Sigmoid colon (tissue), 7 donors: ENCODE measurements around the gene OLFM2. TPM values are rescaled to one million over a fixed set of nuclear protein-coding genes. Genes with fewer than 3 reads are reported as not detected.

Source experiments
- DNase-seq: peaks from one replicate; pipeline ENCODE4 v3.0.0-alpha.2; 2019
- H3K27ac ChIP-seq, 4 donors: fragments of 200-600 bp; sonication (generic); one replicate each; pipeline ENCODE4 v1.5.1; 2016 to 2019; ENCODE audit warnings: mild to moderate bottlenecking in 1 of 4
- H3K27me3 ChIP-seq, 3 donors: fragments of 200-600 bp; sonication (generic); one replicate each; pipeline ENCODE4 v1.5.1; 2019; ENCODE audit warnings: mild to moderate bottlenecking in 1 of 3
- H3K36me3 ChIP-seq, 4 donors: fragments of 200-600 bp; sonication (generic); one replicate each; pipeline ENCODE4 v1.5.1; 2016 to 2019
- H3K4me1 ChIP-seq, 4 donors: fragments of 200-600 bp; sonication (generic); one replicate each; pipeline ENCODE4 v1.5.1; 2017 to 2019
- H3K4me3 ChIP-seq, 4 donors: fragments of 200-600 bp; sonication (generic); one replicate each; pipeline ENCODE4 v1.5.1; 2017 to 2019; ENCODE audit warnings: mild to moderate bottlenecking in 2 of 4, moderate library complexity in 1 of 4
- H3K9me3 ChIP-seq, 4 donors: fragments of 200-600 bp in 3 of 4; sonication (generic) in 3 of 4; one replicate each; pipeline versions ENCODE4 v1.5.1 to v1.6.1; 2013 to 2019
- EP300 ChIP-seq, 4 donors: sonication (generic); formaldehyde crosslinking; IDR thresholded peaks; one replicate each; pipeline ENCODE4 v1.6.1; 2017; ENCODE audit warnings: antibody characterized with exemption in 4 of 4
- POLR2A ChIP-seq, 2 donors: fragments of 450-650 bp; IDR thresholded peaks; one replicate each; pipeline ENCODE4 v1.6.1; 2016; ENCODE audit warnings: antibody characterized with exemption in 2 of 2, mild to moderate bottlenecking in 2 of 2, moderate library complexity in 2 of 2
- POLR2AphosphoS5 ChIP-seq, 4 donors: sonication (generic); formaldehyde crosslinking; IDR thresholded peaks; one replicate each; pipeline ENCODE4 v1.6.1; 2017; ENCODE audit warnings: antibody characterized with exemption in 4 of 4
- WGBS, 2 donors: extraction: QIAGEN DNeasy Blood & Tissue Kit; methylation state at CpG; one replicate each; pipeline ENCODE4 v1.1.7; 2013; 5-methylcytosine and 5-hydroxymethylcytosine counted together
- intact Hi-C: fragments of 100-400 bp; cut with DNase I; formaldehyde crosslinking; loops from one replicate; pipeline ENCODE4 v1.15.1; 2023
- polyA plus RNA-seq, 3 donors: library from polyadenylated mRNA; stranded (reverse); fragments of 200-250 nt; gene quantifications; one replicate each; pipeline ENCODE4 v1.2.3, GENCODE V29; 2013
- total RNA-seq, 4 donors: library from RNA; depleted of rRNA; stranded (reverse); fragments of >200 nt; gene quantifications; one replicate each; pipeline ENCODE4 v1.1.0, GENCODE V29; 2016
- TF ChIP-seq, protein P1 (sequence below), 4 experiments: fragments of 450-650 bp in 3 of 4; fragments of 200-600 bp in 1 of 4; IDR thresholded peaks; one replicate each; pipeline ENCODE4 v1.5.1; 2016 to 2019; ENCODE audit warnings: antibody characterized with exemption in 4 of 4, mild to moderate bottlenecking in 3 of 4, moderate library complexity in 2 of 4
- donor health status: healthy with polysubstance abuse.
- donor health status: Bipolar disorder and iron deficiency.
- donor health status: healthy.

Gene OLFM2
- total and polyA plus RNA-seq, 7 donors: 0.60 to 19.4 (median 6.4) TPM; not detected in 1

DNA sequence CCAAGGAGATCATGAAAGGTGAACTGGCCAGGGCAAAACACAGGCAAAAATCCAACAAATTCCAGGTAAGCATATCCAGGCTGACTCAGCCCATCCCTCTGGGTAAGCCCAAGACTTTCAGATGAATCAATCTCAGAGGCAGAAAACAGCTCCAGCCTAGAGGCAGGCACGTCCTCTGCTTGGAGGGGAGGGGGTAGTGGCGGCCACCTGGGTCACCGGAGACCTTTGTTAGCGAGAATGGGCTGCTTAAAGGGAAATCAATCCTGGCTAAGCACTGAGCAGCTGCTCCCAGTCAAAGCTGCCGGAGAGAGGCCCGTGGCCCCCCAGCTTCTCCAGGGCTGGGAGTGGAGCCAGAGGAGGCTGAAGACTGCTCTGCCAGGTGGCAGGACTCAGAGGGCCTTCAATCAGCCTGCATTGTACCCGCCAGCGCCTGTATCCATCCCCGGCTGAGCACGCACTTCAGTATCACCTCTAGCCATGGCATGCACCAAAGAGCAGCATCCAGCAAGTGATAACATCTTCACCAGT, 53.0 kb downstream of the OLFM2 start:
- Histone ChIP-seq H3K36me3 (no peaks in the 10 kb centered on the region), H3K27ac (no peak overlapping the region), H3K27me3 (no peaks in the 10 kb centered on the region), H3K4me1 (no peaks in the 10 kb centered on the region), H3K4me3 (no peak overlapping the region), H3K9me3 (no peaks in the 10 kb centered on the region)
- no peak for TF ChIP-seq POLR2A (IDR thresholded peaks at IDR 0.05)
- TF ChIP-seq, protein P1, sequence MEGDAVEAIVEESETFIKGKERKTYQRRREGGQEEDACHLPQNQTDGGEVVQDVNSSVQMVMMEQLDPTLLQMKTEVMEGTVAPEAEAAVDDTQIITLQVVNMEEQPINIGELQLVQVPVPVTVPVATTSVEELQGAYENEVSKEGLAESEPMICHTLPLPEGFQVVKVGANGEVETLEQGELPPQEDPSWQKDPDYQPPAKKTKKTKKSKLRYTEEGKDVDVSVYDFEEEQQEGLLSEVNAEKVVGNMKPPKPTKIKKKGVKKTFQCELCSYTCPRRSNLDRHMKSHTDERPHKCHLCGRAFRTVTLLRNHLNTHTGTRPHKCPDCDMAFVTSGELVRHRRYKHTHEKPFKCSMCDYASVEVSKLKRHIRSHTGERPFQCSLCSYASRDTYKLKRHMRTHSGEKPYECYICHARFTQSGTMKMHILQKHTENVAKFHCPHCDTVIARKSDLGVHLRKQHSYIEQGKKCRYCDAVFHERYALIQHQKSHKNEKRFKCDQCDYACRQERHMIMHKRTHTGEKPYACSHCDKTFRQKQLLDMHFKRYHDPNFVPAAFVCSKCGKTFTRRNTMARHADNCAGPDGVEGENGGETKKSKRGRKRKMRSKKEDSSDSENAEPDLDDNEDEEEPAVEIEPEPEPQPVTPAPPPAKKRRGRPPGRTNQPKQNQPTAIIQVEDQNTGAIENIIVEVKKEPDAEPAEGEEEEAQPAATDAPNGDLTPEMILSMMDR (IDR thresholded peaks at IDR 0.05): no peak
- TF ChIP-seq EP300 (IDR thresholded peaks at IDR 0.05): no peak
- no peak for TF ChIP-seq POLR2AphosphoS5 (IDR thresholded peaks at IDR 0.05)
- DNase-seq: no peak
- WGBS, 2 donors: 61 to 64% methylated on average over 10 of the region's 10 CpGs
- intact Hi-C loops: no loop called here

DNA sequence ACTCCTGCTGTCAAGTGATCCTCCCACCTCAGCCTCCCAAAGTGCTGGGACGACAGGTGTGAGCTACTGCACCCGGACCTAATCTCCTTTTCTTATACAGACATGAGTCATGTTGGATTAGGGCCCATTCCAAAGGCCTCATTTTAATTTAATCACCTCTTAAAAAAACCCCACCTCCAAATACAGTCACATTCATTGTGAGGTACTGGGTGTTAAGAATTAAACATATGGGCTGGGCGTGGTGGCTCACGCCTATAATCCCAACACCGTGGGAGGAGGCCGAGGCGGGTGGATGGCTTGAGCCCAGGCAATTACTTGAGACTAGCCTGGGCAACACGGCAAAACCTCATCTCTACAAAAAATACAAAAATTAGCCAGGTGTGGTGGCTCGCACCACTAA, 54.6 kb downstream of the OLFM2 start:
- H3K36me3 ChIP-seq: no peaks in the 10 kb centered on the region
- no peaks in the 10 kb centered on the region for H3K4me1 ChIP-seq
- no peak overlapping the region for H3K27ac ChIP-seq
- intact Hi-C loops: no loop called here
- H3K9me3 ChIP-seq: no peaks in the 10 kb centered on the region
- H3K4me3 ChIP-seq: no peak overlapping the region
- no peaks in the 10 kb centered on the region for H3K27me3 ChIP-seq
- DNase-seq: no peak
- no peak for TF ChIP-seq EP300 (IDR thresholded peaks at IDR 0.05)
- WGBS, 2 donors: 17 to 62% methylated on average over 9 of the region's 9 CpGs

DNA sequence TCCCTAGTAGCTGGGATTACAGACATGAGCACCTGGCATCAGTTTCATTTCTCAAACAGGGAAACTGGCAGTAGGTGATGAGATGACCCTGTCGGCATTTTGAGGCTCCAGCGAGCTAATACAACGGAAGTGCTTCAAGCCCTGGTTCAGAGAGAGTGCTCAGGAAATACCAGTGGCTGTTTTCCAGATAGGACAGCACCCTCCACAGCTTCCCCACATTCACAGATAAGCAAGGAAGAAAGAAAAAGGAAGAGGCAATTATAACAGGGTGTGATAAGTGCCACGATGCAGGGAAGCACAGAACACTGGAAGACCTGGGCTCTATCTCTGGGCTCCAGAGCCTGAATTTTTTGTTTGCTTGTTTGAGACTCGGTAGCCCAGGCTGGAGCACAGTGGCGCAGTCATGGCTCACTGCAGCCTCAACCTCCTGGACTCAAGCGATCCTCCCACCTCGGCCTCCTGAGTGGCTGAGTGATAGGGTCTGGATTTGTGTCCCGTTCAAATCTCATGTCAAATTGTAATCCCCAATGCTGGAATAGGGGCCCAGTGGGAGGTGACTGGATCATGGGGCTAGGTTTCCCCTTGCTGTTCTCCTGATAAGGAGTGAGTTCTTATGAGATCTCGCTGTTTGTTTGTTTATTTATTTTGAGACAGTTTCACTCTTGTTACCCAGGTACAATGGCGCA, 57.7 kb downstream of the OLFM2 start:
- H3K4me3 ChIP-seq: no peak overlapping the region
- no peak overlapping the region for H3K27ac ChIP-seq
- 80 to 85% methylated on average over 11 of the region's 11 CpGs for WGBS, 2 donors
- TF ChIP-seq POLR2A (IDR thresholded peaks at IDR 0.05): no peak
- no peak for TF ChIP-seq EP300 (IDR thresholded peaks at IDR 0.05)
- no peak for TF ChIP-seq POLR2AphosphoS5 (IDR thresholded peaks at IDR 0.05)
- H3K9me3 ChIP-seq: no peaks in the 10 kb centered on the region
- intact Hi-C loops: no loop called here
- no peaks in the 10 kb centered on the region for H3K36me3 ChIP-seq
- H3K27me3 ChIP-seq: no peaks in the 10 kb centered on the region
- no peaks in the 10 kb centered on the region for H3K4me1 ChIP-seq
- no peak for DNase-seq

DNA sequence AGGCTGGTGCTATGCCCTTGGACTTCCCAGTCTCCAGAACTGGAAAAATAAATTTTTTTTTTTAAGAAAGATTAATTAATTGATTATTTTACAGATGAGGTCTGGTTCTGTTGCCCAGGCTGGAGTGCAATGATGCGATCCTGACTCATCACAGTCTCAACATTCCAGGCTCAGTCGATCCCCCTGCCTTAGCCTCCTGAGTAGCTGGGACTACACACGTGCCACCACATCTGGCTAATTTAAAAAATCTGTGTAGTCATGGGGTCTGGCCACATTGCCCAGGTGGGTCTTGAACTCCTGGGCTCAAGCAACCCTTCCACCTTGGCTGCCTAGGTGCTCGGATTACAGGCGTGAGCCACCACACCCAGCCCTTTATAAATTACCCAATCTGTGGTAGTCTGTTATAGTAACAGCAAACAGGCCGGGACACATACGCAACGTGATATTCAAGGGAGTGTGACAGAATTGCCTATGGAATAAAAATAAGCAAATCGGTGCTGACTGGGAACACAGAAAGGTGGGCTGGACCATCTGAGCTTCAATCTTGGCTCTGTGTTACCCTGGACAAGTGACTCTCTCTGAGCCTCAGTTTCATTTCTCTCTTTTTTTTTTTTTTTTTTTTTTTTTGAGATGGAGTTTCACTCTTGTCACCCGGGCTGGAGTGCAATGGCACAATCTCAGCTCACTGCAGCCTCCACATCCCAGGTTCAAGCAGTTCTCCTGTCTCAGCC, 58.4 kb downstream of the OLFM2 start:
- Histone ChIP-seq H3K27ac (no peak overlapping the region), H3K27me3 (no peaks in the 10 kb centered on the region), H3K4me1 (no peaks in the 10 kb centered on the region), H3K9me3 (no peaks in the 10 kb centered on the region), H3K36me3 (no peaks in the 10 kb centered on the region), H3K4me3 (no peak overlapping the region)
- WGBS, 2 donors: 79 to 88% methylated on average over 10 of the region's 10 CpGs
- TF ChIP-seq EP300 (IDR thresholded peaks at IDR 0.05): no peak
- TF ChIP-seq POLR2A (IDR thresholded peaks at IDR 0.05): no peak
- TF ChIP-seq, protein P1 (IDR thresholded peaks at IDR 0.05): no peak
- no peak for TF ChIP-seq POLR2AphosphoS5 (IDR thresholded peaks at IDR 0.05)
- DNase-seq: no peak
- intact Hi-C loops: no loop called here

DNA sequence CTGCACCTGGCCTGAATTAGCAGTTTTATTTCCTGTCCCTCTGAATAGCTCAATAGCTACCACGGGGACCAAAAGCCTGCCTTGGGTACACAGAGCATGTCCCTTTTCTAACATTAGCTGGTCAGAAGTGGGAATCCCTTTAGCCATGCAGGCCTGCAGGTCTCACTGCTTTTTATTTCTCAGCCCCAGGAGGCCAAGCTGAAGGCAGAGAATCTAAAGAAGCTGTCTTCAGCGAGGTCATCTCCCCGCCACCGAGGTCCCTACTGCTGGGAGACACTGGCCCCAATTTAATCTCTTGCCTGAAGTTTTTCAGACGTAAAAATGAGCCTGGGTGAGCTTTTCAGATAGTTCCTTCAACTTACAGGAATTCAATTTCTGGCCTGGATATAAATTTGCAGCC, 60.5 kb downstream of the OLFM2 start:
- TF ChIP-seq POLR2A (IDR thresholded peaks at IDR 0.05): no peak
- TF ChIP-seq EP300 (IDR thresholded peaks at IDR 0.05): no peak
- no peak for TF ChIP-seq POLR2AphosphoS5 (IDR thresholded peaks at IDR 0.05)
- TF ChIP-seq, protein P1 (IDR thresholded peaks at IDR 0.05): no peak
- no peak overlapping the region for H3K4me3 ChIP-seq
- H3K4me1 ChIP-seq: no peaks in the 10 kb centered on the region
- intact Hi-C loops: no loop called here
- H3K27me3 ChIP-seq: no peaks in the 10 kb centered on the region
- H3K9me3 ChIP-seq: no peaks in the 10 kb centered on the region
- DNase-seq: no peak
- H3K36me3 ChIP-seq: no peaks in the 10 kb centered on the region
- no peak overlapping the region for H3K27ac ChIP-seq
- WGBS, 2 donors: 73 to 75% methylated on average over 5 of the region's 5 CpGs
